Measurements from ENCODE around the gene JMJD7. TPM values are rescaled to one million over a fixed set of nuclear protein-coding genes. Genes with fewer than 3 reads are reported as not detected.

The JMJD7 gene
- polyA plus RNA-seq, 4 donors = 6.8 to 11.4 (median 8.8) TPM

DNA sequence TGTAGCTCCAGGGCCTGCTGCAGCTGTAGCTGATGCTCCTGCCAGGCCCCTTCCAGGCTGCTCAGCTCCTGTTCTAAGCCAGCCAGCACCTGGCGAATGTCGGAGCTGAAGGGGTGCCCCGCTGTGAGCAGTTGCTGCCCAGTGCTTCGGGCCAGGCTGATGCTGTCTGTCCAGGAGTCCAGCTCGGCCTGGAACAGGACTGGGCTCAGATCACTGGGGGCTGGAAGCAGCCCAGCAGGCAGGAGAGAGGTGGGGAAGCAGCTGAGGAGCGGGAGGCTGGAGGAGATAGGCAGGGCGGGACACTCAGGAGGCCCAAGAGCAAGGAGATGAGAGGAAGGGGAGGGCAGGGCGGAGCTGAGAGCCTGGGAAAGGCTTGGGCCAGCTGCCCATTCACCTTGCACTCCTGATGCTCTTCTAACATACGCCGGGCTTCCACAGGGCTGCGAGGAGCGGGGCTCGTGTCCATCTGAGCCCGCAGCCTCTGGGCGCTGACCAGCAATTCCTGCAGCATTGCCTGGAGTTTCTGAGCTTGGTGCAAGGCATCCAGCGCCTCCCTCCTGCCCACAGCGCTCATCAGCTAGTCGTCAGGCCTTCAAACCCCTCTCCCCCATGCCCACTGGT lies 34.0 kb downstream of the JMJD7 start:
- no peaks in the 10 kb centered on the region for H3K27me3 ChIP-seq (ENCODE audit: control insufficient read depth in 3 of 3, insufficient read depth in 3 of 3, low read length in 3 of 3)
- peaks cover 0 to 3% (median 0%) of the 10 kb centered on the region in 3 donors for H3K36me3 ChIP-seq (ENCODE audit: control insufficient read depth in 3 of 3, insufficient read depth in 2 of 3, low read depth in 1 of 3, low read length in 3 of 3)
- H3K9me3 ChIP-seq (ENCODE audit: control insufficient read depth in 2 of 2, insufficient read depth in 1 of 2, low read depth in 1 of 2, low read length in 1 of 2) = no peaks in the 10 kb centered on the region
- no peak overlapping the region for H3K4me3 ChIP-seq (ENCODE audit: low read depth in 1 of 3, low read length in 3 of 3)
- WGBS, 3 donors = 91 to 93% (median 92%) methylated on average over 17 to 18 of the region's 18 CpGs
- FAIRE-seq (no peak), DNase-seq (no peak)
- no peak overlapping the region for H3K27ac ChIP-seq (ENCODE audit: low read depth in 1 of 3, low read length in 2 of 3)
- peaks cover 0 to 12% (median 0%) of the 10 kb centered on the region in 3 donors for H3K4me1 ChIP-seq (ENCODE audit: control insufficient read depth in 3 of 3, insufficient read depth in 2 of 3, low read depth in 1 of 3, low read length in 2 of 3)

GRCh38 chr15:41862515-41863116 lies 34.7 kb downstream of the JMJD7 start:
- H3K4me3 ChIP-seq (ENCODE audit: low read depth in 1 of 3, low read length in 3 of 3) = no peak overlapping the region
- peak in 1 of 2 donors; percentile 66 for DNase-seq
- H3K9me3 ChIP-seq (ENCODE audit: control insufficient read depth in 2 of 2, insufficient read depth in 1 of 2, low read depth in 1 of 2, low read length in 1 of 2) = no peaks in the 10 kb centered on the region
- no peaks in the 10 kb centered on the region for H3K27me3 ChIP-seq (ENCODE audit: control insufficient read depth in 3 of 3, insufficient read depth in 3 of 3, low read length in 3 of 3)
- H3K4me1 ChIP-seq (ENCODE audit: control insufficient read depth in 3 of 3, insufficient read depth in 2 of 3, low read depth in 1 of 3, low read length in 2 of 3) = peaks cover 0 to 12% (median 0%) of the 10 kb centered on the region in 3 donors
- WGBS, 3 donors = 51 to 72% (median 56%) methylated on average over 18 to 19 of the region's 19 CpGs
- FAIRE-seq = no peak
- peaks cover 0 to 3% (median 0%) of the 10 kb centered on the region in 3 donors for H3K36me3 ChIP-seq (ENCODE audit: control insufficient read depth in 3 of 3, insufficient read depth in 2 of 3, low read depth in 1 of 3, low read length in 3 of 3)
- no peak overlapping the region for H3K27ac ChIP-seq (ENCODE audit: low read depth in 1 of 3, low read length in 2 of 3)

- no peak for DNase-seq
- no peak for FAIRE-seq
- H3K27ac ChIP-seq (ENCODE audit: low read depth in 1 of 3, low read length in 2 of 3) = no peak overlapping the region
- WGBS, 3 donors = 82 to 83% (median 82%) methylated on average over 18 of the region's 18 CpGs
- peaks cover 0 to 12% (median 0%) of the 10 kb centered on the region in 3 donors for H3K4me1 ChIP-seq (ENCODE audit: control insufficient read depth in 3 of 3, insufficient read depth in 2 of 3, low read depth in 1 of 3, low read length in 2 of 3)
- peaks cover 0 to 3% (median 0%) of the 10 kb centered on the region in 3 donors for H3K36me3 ChIP-seq (ENCODE audit: control insufficient read depth in 3 of 3, insufficient read depth in 2 of 3, low read depth in 1 of 3, low read length in 3 of 3)
- H3K27me3 ChIP-seq (ENCODE audit: control insufficient read depth in 3 of 3, insufficient read depth in 3 of 3, low read length in 3 of 3) = no peaks in the 10 kb centered on the region
- no peak overlapping the region for H3K4me3 ChIP-seq (ENCODE audit: low read depth in 1 of 3, low read length in 3 of 3)
- no peaks in the 10 kb centered on the region for H3K9me3 ChIP-seq (ENCODE audit: control insufficient read depth in 2 of 2, insufficient read depth in 1 of 2, low read depth in 1 of 2, low read length in 1 of 2)
These were observed 37.7 kb downstream of the JMJD7 start for GRCh38 chr15:41865490-41866055.

- H3K9me3 ChIP-seq (ENCODE audit: control insufficient read depth in 2 of 2, insufficient read depth in 1 of 2, low read depth in 1 of 2, low read length in 1 of 2) = no peaks in the 10 kb centered on the region
- peaks cover 0 to 3% (median 0%) of the 10 kb centered on the region in 3 donors for H3K36me3 ChIP-seq (ENCODE audit: control insufficient read depth in 3 of 3, insufficient read depth in 2 of 3, low read depth in 1 of 3, low read length in 3 of 3)
- no peak overlapping the region for H3K4me3 ChIP-seq (ENCODE audit: low read depth in 1 of 3, low read length in 3 of 3)
- DNase-seq = peak in 1 of 2 donors; percentile 51
- H3K27me3 ChIP-seq (ENCODE audit: control insufficient read depth in 3 of 3, insufficient read depth in 3 of 3, low read length in 3 of 3) = no peaks in the 10 kb centered on the region
- no peak overlapping the region for H3K27ac ChIP-seq (ENCODE audit: low read depth in 1 of 3, low read length in 2 of 3)
- H3K4me1 ChIP-seq (ENCODE audit: control insufficient read depth in 3 of 3, insufficient read depth in 2 of 3, low read depth in 1 of 3, low read length in 2 of 3) = peaks cover 0 to 12% (median 0%) of the 10 kb centered on the region in 3 donors
- WGBS, 3 donors = 55 to 70% (median 65%) methylated on average over 8 of the region's 8 CpGs
- no peak for FAIRE-seq
These were observed 38.4 kb downstream of the JMJD7 start for GRCh38 chr15:41866263-41866703.

- DNase-seq = no peak
- WGBS, 3 donors = 83 to 85% (median 84%) methylated on average over 17 to 25 of the region's 25 CpGs
- H3K36me3 ChIP-seq (ENCODE audit: control insufficient read depth in 3 of 3, insufficient read depth in 2 of 3, low read depth in 1 of 3, low read length in 3 of 3) = peaks cover 0 to 3% (median 0%) of the 10 kb centered on the region in 3 donors
- no peaks in the 10 kb centered on the region for H3K27me3 ChIP-seq (ENCODE audit: control insufficient read depth in 3 of 3, insufficient read depth in 3 of 3, low read length in 3 of 3)
- H3K4me3 ChIP-seq (ENCODE audit: low read depth in 1 of 3, low read length in 3 of 3) = no peak overlapping the region
- no peak for FAIRE-seq
- peaks cover 0 to 12% (median 0%) of the 10 kb centered on the region in 3 donors for H3K4me1 ChIP-seq (ENCODE audit: control insufficient read depth in 3 of 3, insufficient read depth in 2 of 3, low read depth in 1 of 3, low read length in 2 of 3)
- H3K27ac ChIP-seq (ENCODE audit: low read depth in 1 of 3, low read length in 2 of 3) = no peak overlapping the region
- H3K9me3 ChIP-seq (ENCODE audit: control insufficient read depth in 2 of 2, insufficient read depth in 1 of 2, low read depth in 1 of 2, low read length in 1 of 2) = no peaks in the 10 kb centered on the region
These were observed 39.1 kb downstream of the JMJD7 start for GRCh38 chr15:41866872-41867579.

- Histone ChIP-seq H3K4me1 (ENCODE audit: control insufficient read depth in 3 of 3, insufficient read depth in 2 of 3, low read depth in 1 of 3, low read length in 2 of 3) (peaks cover 0 to 12% (median 0%) of the 10 kb centered on the region in 3 donors), H3K36me3 (ENCODE audit: control insufficient read depth in 3 of 3, insufficient read depth in 2 of 3, low read depth in 1 of 3, low read length in 3 of 3) (peaks cover 0 to 3% (median 0%) of the 10 kb centered on the region in 3 donors), H3K27ac (ENCODE audit: low read depth in 1 of 3, low read length in 2 of 3) (no peak overlapping the region), H3K4me3 (ENCODE audit: low read depth in 1 of 3, low read length in 3 of 3) (no peak overlapping the region), H3K9me3 (ENCODE audit: control insufficient read depth in 2 of 2, insufficient read depth in 1 of 2, low read depth in 1 of 2, low read length in 1 of 2) (no peaks in the 10 kb centered on the region), H3K27me3 (ENCODE audit: control insufficient read depth in 3 of 3, insufficient read depth in 3 of 3, low read length in 3 of 3) (no peaks in the 10 kb centered on the region)
- DNase-seq (no peak), FAIRE-seq (no peak)
- WGBS, 3 donors = 83 to 92% (median 88%) methylated on average over 12 to 15 of the region's 15 CpGs
These were observed 40.4 kb downstream of the JMJD7 start for GRCh38 chr15:41868321-41868720.

DNA sequence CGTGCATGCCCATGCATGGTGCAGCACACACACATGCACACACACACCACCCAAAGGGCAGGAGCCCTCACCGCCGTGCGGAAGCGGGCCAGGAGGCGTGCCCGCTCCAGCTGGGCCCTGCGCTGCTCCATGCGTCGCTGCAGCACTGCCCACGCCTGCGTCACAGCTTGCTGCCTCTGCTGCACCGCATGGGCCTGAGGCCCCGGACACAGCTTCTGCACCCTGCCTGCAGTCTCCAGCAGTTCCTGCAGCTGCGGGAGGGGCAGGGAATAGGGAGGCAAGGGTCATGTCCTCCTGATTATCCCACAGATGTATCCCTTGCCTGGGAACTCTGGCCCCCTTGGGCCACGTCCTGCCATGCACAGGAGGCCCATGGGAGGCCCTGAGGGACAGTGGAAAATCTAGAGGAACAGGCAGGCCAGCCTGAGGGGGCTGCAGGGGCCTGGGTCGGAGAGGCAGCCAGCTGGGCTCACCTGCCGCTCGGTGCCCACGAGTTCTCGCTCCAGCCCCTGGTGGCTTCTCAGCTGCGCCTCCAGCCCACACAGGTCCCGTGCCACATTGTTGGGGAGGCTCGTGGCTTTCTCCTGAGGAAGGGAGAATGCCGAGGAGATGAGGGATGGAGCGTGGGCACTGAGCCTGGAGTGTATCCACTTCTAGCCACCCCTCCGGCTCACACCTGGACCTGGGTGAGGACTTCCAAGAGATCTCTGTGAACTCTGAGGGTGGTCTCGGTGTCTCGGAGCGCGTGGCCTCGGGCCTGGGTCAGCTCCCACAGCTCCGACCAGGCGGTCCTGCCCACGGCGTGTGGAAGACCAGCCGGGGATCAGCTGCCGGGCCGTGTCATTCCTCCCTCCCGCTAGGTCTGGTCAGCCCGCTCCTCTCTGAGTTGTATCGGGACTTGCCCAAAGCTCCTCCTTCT lies 42.1 kb downstream of the JMJD7 start:
- H3K4me1 ChIP-seq (ENCODE audit: control insufficient read depth in 3 of 3, insufficient read depth in 2 of 3, low read depth in 1 of 3, low read length in 2 of 3) = peaks cover 0 to 12% (median 0%) of the 10 kb centered on the region in 3 donors
- FAIRE-seq = no peak

More for the DNA sequence above, 42.1 kb downstream of the JMJD7 start:
- Histone ChIP-seq H3K27me3 (ENCODE audit: control insufficient read depth in 3 of 3, insufficient read depth in 3 of 3, low read length in 3 of 3) (no peaks in the 10 kb centered on the region), H3K27ac (ENCODE audit: low read depth in 1 of 3, low read length in 2 of 3) (no peak overlapping the region), H3K4me3 (ENCODE audit: low read depth in 1 of 3, low read length in 3 of 3) (no peak overlapping the region), H3K36me3 (ENCODE audit: control insufficient read depth in 3 of 3, insufficient read depth in 2 of 3, low read depth in 1 of 3, low read length in 3 of 3) (no peaks in the 10 kb centered on the region), H3K9me3 (ENCODE audit: control insufficient read depth in 2 of 2, insufficient read depth in 1 of 2, low read depth in 1 of 2, low read length in 1 of 2) (no peaks in the 10 kb centered on the region)
- 85 to 86% (median 86%) methylated on average over 39 to 42 of the region's 42 CpGs for WGBS, 3 donors
- DNase-seq = no peak
